Activated T-helper 2 cell treated with anti-CD3 and anti-CD28 coated beads, Interferon-gamma antibody, Interleukin-2, Interleukin-4, amounts not matched to agents 10 μg/mL and 5 μg/mL and 100 μg/mL, durations not matched to agents 14 hours and 24 hours and 36 hours (primary cell): ENCODE measurements around the gene PRAMEF20. TPM values are rescaled to one million over a fixed set of nuclear protein-coding genes. Genes with fewer than 3 reads are reported as not detected.
"Not testable (repeated sequence)": the region's sequence is repeated elsewhere in the genome, so short reads cannot be mapped to it uniquely, and the experiment has no call there.

Source experiments
- DNase-seq: peaks from one replicate; pipeline ENCODE4 v3.0.0; 2021; ENCODE audit warnings: low spot score
- H3K27ac Mint-ChIP-seq: one replicate; pipeline ENCODE4 v1.8.0; 2021; ENCODE audit warnings: mixed read lengths
- H3K27me3 Mint-ChIP-seq: one replicate; pipeline ENCODE4 v1.8.0; 2021; ENCODE audit warnings: low read depth, mixed read lengths
- H3K36me3 Mint-ChIP-seq: one replicate; pipeline ENCODE4 v1.8.0; 2021; ENCODE audit warnings: low read depth, mixed read lengths
- H3K4me1 Mint-ChIP-seq: one replicate; pipeline ENCODE4 v1.8.0; 2021; ENCODE audit warnings: low read depth, mixed read lengths
- H3K4me3 Mint-ChIP-seq: one replicate; pipeline ENCODE4 v1.8.0; 2021; ENCODE audit warnings: low read depth, mild to moderate bottlenecking, moderate library complexity, mixed read lengths
- H3K9me3 Mint-ChIP-seq: one replicate; pipeline ENCODE4 v1.8.0; 2021; ENCODE audit warnings: mixed read lengths
- intact Hi-C: fragments of 100-400 bp; cut with micrococcal nuclease; formaldehyde crosslinking; loops from one replicate; pipeline ENCODE4 v1.15.1; 2023
- total RNA-seq: library from RNA; stranded (reverse); gene quantifications from 2 replicates; pipeline ENCODE4 v1.2.3, GENCODE V29; 2022

Gene PRAMEF20
- total RNA-seq, 1 donor from 2014 or later = not detected

GRCh38 chr1:13433694-13434358 is 23.6 kb downstream of the PRAMEF20 start:
- H3K27ac Mint-ChIP-seq, H3K27me3 Mint-ChIP-seq, H3K9me3 Mint-ChIP-seq, H3K4me3 Mint-ChIP-seq, DNase-seq, H3K4me1 Mint-ChIP-seq, intact Hi-C loops, H3K36me3 Mint-ChIP-seq: not testable (repeated sequence)

GRCh38 chr1:13435458-13435857 is 25.2 kb downstream of the PRAMEF20 start:
- H3K27ac Mint-ChIP-seq = no peak overlapping the region
- no peaks in the 10 kb centered on the region for H3K9me3 Mint-ChIP-seq
- intact Hi-C loops = no loop called here
- H3K4me3 Mint-ChIP-seq = no peak overlapping the region
- H3K36me3 Mint-ChIP-seq = no peaks in the 10 kb centered on the region
- DNase-seq = no peak
- no peaks in the 10 kb centered on the region for H3K4me1 Mint-ChIP-seq
- H3K27me3 Mint-ChIP-seq = no peaks in the 10 kb centered on the region

GRCh38 chr1:13439104-13439783 is 29.0 kb downstream of the PRAMEF20 start:
- H3K27me3 Mint-ChIP-seq, H3K36me3 Mint-ChIP-seq, H3K4me1 Mint-ChIP-seq, H3K27ac Mint-ChIP-seq, H3K9me3 Mint-ChIP-seq, DNase-seq, H3K4me3 Mint-ChIP-seq, intact Hi-C loops: not testable (repeated sequence)

GRCh38 chr1:13443335-13443979 is 33.2 kb downstream of the PRAMEF20 start:
- no peak for DNase-seq
- Mint-ChIP-seq H3K27ac (no peak overlapping the region), H3K36me3 (no peaks in the 10 kb centered on the region), H3K4me3 (no peak overlapping the region), H3K4me1 (no peaks in the 10 kb centered on the region), H3K9me3 (no peaks in the 10 kb centered on the region), H3K27me3 (no peaks in the 10 kb centered on the region)
- intact Hi-C loops = no loop called here

DNA sequence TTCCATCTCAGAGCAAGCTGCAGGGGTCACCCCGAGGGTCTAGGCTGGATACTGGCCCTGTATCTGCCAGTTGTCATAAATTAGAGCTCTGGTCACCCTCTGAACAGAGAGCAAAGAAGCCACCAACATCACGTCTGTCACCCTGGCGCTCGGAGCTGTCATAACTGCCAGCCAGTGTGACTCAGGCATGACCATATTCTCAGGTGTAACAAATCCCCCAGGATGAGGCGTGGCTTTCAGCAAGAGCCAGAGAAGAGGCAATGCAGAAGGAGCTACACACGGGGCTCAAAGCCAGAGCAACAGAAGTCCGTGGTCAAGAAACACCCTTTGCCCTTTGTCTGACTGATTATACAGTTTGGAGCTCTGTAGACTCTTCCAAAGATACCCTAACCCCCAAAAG is 40.0 kb downstream of the PRAMEF20 start:
- Mint-ChIP-seq H3K4me3 (no peak overlapping the region), H3K27me3 (no peaks in the 10 kb centered on the region), H3K36me3 (no peaks in the 10 kb centered on the region), H3K27ac (no peak overlapping the region), H3K4me1 (no peaks in the 10 kb centered on the region), H3K9me3 (no peaks in the 10 kb centered on the region)
- intact Hi-C loops = no loop called here
- no peak for DNase-seq

- intact Hi-C loops = no loop called here
- Mint-ChIP-seq H3K9me3 (no peaks in the 10 kb centered on the region), H3K27ac (no peak overlapping the region), H3K27me3 (no peaks in the 10 kb centered on the region), H3K4me3 (no peak overlapping the region), H3K4me1 (no peaks in the 10 kb centered on the region), H3K36me3 (no peaks in the 10 kb centered on the region)
- DNase-seq = no peak
Observed at GRCh38 chr1:13451399-13451965, 41.2 kb downstream of the PRAMEF20 start.

DNA sequence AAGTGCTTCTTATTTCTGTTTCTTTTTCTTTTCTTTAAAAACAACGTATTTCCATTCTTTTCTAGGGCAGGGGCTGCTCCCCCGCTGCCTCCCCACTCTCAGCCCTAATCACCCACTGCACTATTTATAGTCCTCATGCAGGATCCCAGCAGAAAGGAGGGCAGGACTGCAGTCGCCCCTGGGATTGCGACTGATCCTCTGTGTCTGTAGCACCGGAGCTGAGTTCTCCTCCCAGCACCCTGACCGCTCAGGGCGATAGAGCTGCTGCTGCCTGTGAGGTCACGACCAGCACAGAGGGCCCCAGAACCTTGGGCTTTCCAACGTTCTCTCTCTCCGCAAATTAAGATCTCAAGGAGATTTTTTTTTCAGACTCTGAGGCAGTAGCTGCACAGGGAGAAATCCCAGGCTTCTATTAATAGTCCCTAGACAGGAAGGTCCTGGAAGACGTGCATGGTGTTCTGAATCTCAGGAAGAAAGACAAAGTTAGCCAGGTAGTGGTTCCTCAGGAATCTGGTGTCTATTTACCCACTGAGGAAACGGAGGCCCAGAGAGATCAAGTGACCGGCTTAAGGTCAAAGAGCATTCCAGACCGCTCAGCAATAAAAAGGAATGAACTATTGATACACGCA is 46.8 kb downstream of the PRAMEF20 start:
- H3K4me3 Mint-ChIP-seq = no peak overlapping the region

GRCh38 chr1:13461977-13462376 is 51.7 kb downstream of the PRAMEF20 start:
- no peaks in the 10 kb centered on the region for H3K27me3 Mint-ChIP-seq
- no peak for DNase-seq
- H3K4me1 Mint-ChIP-seq = no peaks in the 10 kb centered on the region
- H3K36me3 Mint-ChIP-seq = no peaks in the 10 kb centered on the region
- H3K27ac Mint-ChIP-seq = no peak overlapping the region
- intact Hi-C loops = no loop called here
- H3K4me3 Mint-ChIP-seq = no peak overlapping the region
- no peaks in the 10 kb centered on the region for H3K9me3 Mint-ChIP-seq

More for the DNA sequence above, 46.8 kb downstream of the PRAMEF20 start:
- Mint-ChIP-seq H3K4me1 (no peaks in the 10 kb centered on the region), H3K27ac (no peak overlapping the region), H3K27me3 (no peaks in the 10 kb centered on the region), H3K9me3 (no peaks in the 10 kb centered on the region), H3K36me3 (no peaks in the 10 kb centered on the region)
- DNase-seq = no peak
- intact Hi-C loops = no loop called here

DNA sequence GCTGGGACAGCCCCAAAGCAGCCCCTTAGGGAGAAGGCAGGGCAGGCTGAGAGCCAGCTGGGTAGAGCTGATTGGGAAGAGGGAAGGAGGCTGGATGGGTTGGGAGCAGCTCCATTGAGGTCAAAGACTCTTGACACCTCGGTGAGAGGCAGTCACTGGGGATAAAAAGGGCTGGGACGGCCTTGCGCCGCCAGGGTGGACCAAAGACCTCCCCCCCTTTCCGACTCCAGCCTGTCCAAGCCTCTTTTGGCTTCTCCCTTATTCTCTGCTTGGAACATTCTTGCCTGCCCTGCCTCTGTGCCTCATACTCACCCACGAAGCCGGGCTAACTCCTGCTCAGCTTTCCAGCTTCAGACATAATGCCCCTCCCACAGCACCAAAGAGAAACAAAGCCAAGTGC is 52.4 kb downstream of the PRAMEF20 start:
- Mint-ChIP-seq H3K4me1 (no peaks in the 10 kb centered on the region), H3K9me3 (no peaks in the 10 kb centered on the region), H3K4me3 (no peak overlapping the region), H3K36me3 (no peaks in the 10 kb centered on the region), H3K27me3 (no peaks in the 10 kb centered on the region), H3K27ac (no peak overlapping the region)
- no peak for DNase-seq
- intact Hi-C loops = no loop called here

DNA sequence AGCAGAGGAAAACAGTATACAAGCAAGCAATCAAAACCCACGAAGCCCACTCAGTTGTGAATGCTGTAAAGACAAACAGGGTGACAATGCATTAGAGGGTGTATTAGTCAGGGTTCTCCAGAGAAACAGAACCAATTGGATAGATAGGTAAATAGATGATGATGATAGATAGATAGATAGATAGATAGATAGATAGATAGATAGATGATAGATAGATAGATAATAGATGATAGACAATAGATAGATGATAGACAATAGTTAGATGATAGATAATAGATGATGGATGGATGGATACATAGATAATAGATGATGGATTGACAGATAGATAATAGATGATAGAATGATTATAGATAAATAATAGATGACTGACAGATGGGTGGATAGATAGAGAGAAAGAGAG is 55.3 kb downstream of the PRAMEF20 start:
- Mint-ChIP-seq H3K27ac (no peak overlapping the region), H3K4me1 (no peaks in the 10 kb centered on the region), H3K27me3 (no peaks in the 10 kb centered on the region), H3K9me3 (no peaks in the 10 kb centered on the region), H3K36me3 (no peaks in the 10 kb centered on the region), H3K4me3 (no peak overlapping the region)
- no peak for DNase-seq
- intact Hi-C loops = no loop called here

DNA sequence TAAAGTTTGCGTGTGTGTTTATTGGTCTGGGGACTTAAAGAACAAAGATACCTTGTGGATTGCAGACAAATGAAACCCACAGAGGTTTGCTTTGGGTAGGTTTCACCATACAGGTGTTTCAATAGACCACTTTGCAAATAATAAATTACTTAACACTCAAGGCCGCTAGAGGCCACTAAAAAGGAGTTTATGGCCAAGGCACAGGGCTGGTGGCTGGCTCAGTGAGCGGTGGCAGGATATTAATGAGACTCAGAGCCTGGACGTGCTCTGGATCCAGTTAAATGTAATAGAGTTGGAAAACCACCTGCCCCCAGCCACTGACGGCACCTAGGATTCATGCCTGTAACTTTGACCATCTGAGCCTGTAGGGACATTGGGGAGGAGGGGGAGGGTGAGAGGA is 59.1 kb downstream of the PRAMEF20 start:
- H3K36me3 Mint-ChIP-seq = no peaks in the 10 kb centered on the region
- H3K9me3 Mint-ChIP-seq = no peaks in the 10 kb centered on the region
- no peaks in the 10 kb centered on the region for H3K27me3 Mint-ChIP-seq
- H3K27ac Mint-ChIP-seq = no peak overlapping the region
- H3K4me1 Mint-ChIP-seq = no peaks in the 10 kb centered on the region
- intact Hi-C loops = no loop called here
- DNase-seq = no peak
- no peak overlapping the region for H3K4me3 Mint-ChIP-seq
